AG04449 (cell line): ENCODE results near the gene NELFE.
"Not testable (repeated sequence)": the region's sequence is repeated elsewhere in the genome, so short reads cannot be mapped to it uniquely, and the experiment has no call there.

Experiments used
- CTCF ChIA-PET: fragments of 350-600 bp; formaldehyde crosslinking; extraction: SDS; loops from one replicate; lab custom pipeline; 2021; ENCODE audit warnings: antibody characterized with exemption; lab: Yijun Ruan, JAX
- POLR2A ChIA-PET: fragments of 400-600, 350-600 bp; formaldehyde crosslinking; extraction: SDS; loops from one replicate; lab custom pipeline; 2020; ENCODE audit warnings: antibody characterized with exemption, inconsistent platforms; lab: Yijun Ruan, JAX
- DNase-seq: peaks from one replicate; pipeline ENCODE4 v3.0.0-alpha.2; 2010; ENCODE audit warnings: low read depth, low spot score
- H3K4me3 ChIP-seq: 2 replicates; pipeline ENCODE4 v1.5.1; 2011; ENCODE audit warnings: low read depth, mild to moderate bottlenecking, control low read depth, low read length
- CTCF ChIP-seq: IDR thresholded peaks from one replicate; pipeline ENCODE4 v1.5.1; 2011; ENCODE audit warnings: mild to moderate bottlenecking, moderate library complexity, low read length, control low read depth, inconsistent platforms; ENCODE audit not compliant: insufficient read depth; ENCODE audit errors: missing control alignments

The NELFE gene

DNA sequence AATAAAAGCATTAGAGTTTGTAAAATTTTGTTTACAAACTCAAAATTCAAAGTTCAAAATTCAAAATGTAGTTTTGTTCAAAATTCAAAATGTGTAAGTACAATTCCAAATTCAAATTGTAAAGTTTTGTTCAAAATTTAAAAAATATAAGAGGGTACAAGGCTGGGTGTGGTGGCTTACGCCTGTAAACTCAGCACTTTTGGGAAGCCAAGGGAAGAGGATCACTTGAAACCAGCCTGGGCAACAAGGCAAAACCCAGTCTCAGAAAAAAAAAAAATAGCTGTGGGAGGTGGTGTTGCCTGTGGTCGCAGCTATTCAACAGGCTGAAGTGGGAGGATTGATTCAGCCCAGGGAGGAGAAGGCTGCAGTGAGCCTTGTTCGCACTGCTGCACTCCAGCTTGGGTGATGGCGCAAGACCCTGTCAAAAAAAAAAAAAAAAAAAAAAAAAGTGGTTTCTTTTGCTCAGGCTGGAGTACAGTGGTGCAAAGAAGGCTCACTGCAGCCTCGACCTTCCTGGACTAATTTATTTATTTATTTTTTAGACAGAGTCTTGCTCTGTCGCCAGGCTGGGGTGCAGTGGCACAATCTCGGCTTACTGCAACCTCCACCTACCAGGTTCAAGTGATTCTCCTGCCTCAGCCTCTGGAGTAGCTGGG, 51.5 kb downstream of the NELFE start:
- POLR2A ChIA-PET, result interaction anchor here (1.1 kb wide), 1 partner anchor 10 kb away, joined by 3 read pairs; the partner anchor contains the start of gene EHMT2
- DNase-seq, result no peak
- CTCF ChIA-PET, result interaction anchor here (0.6 to 1.4 kb wide), 3 partner anchors 18 to 206 kb away, joined by 3 to 4 read pairs (median 3); no protein-coding TSS in a partner anchor
- TF ChIP-seq CTCF, result no peak
- no peak overlapping the region for H3K4me3 ChIP-seq

- ChIA-PET POLR2A (interaction anchor here (1.1 kb wide), 1 partner anchor 9 kb away, joined by 3 read pairs; the partner anchor contains the start of gene EHMT2), CTCF (interaction anchor here (0.6 kb wide), 1 partner anchor 46 kb away, joined by 3 read pairs; no protein-coding TSS in a partner anchor)
- H3K4me3 ChIP-seq, DNase-seq: not testable (repeated sequence)
These were observed 52.0 kb downstream of the NELFE start for GRCh38 chr6:31906727-31907126.

DNA sequence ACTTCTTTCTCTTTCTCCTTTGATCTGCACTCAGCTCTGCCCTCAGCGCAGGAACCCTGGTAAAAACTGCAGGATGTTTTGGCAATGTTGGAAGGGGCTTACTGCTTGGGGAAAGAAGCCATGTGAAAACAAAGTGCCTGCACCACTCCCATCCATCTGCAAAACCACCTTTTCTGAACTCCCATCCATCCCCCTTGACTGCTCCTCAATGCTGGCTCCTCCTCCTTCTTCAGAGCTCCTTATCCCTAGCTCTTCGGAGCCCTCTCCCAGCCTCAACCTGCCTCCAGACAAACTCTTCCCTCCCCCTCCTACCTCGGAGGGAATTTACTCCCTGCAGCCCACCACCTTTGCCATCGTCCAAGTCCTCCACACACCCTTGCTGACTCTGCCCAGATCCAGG, 52.6 kb downstream of the NELFE start:
- CTCF ChIA-PET, result interaction anchor here (6.6 kb wide), 1 partner anchor 46 kb away, joined by 35 read pairs; no protein-coding TSS in a partner anchor
- DNase-seq, result no peak
- POLR2A ChIA-PET, result no interaction called here
- TF ChIP-seq CTCF, result no peak
- no peak overlapping the region for H3K4me3 ChIP-seq

- no peak for DNase-seq
- ChIA-PET CTCF (interaction anchor here (1.1 to 6.6 kb wide), 2 partner anchors 47 to 51 kb away, joined by 4 to 35 read pairs; no protein-coding TSS in a partner anchor), POLR2A (no interaction called here)
- TF ChIP-seq CTCF, result no peak
- no peak overlapping the region for H3K4me3 ChIP-seq
These were observed 53.7 kb downstream of the NELFE start for GRCh38 chr6:31905041-31905440.

DNA sequence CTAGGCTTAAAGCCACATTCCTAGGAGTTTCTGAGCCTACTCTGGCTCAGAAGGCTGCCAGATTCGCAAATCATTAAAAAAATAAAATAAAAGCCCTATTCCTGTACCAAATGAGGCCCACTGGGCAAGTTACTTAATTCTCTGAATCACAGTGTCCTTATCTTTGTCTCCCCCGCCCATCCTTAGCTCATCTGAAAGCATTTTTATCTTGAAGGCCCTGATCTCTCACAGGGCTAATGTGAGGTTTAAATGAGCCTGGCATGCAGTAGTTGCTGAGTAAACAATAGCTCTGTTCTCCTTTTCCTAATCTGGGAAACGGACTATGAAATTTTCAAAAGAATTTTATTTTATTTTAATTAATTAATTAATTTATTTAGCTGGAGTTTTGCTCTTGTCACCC, 54.8 kb downstream of the NELFE start:
- DNase-seq, result no peak
- H3K4me3 ChIP-seq, result no peak overlapping the region
- POLR2A ChIA-PET, result no interaction called here
- CTCF ChIA-PET, result interaction anchor here (0.7 to 6.6 kb wide), 3 partner anchors 48 to 56 kb away, joined by 3 to 35 read pairs (median 4); no protein-coding TSS in a partner anchor
- no peak for TF ChIP-seq CTCF
